DOHH2 (cell line): Measurements from ENCODE around the gene TNFRSF4.

Experiments used
- CTCF ChIP-seq: fragments of 200-600 bp; sonication (generic); IDR thresholded peaks from one replicate; pipeline ENCODE4 v1.5.1; 2014; ENCODE audit warnings: antibody characterized with exemption, mild to moderate bottlenecking, low read depth, low read length; ENCODE audit not compliant: poor library complexity, severe bottlenecking
- EZH2phosphoT487 ChIP-seq: fragments of 200-600 bp; sonication (generic); IDR thresholded peaks from 2 replicates; pipeline ENCODE4 v1.6.1; 2017; ENCODE audit warnings: borderline replicate concordance, mild to moderate bottlenecking, antibody characterized with exemption, low read length, moderate library complexity, mixed read lengths

- TF ChIP-seq CTCF: no peak
- no peak for TF ChIP-seq EZH2phosphoT487
These were observed 41.7 kb upstream of the TNFRSF4 start for GRCh38 chr1:1255611-1256010.
